OCI-LY7 (cell line): ENCODE measurements around the gene C1orf226.

Experiments
- CTCF ChIP-seq: fragments of 200-600 bp; sonication (generic); conservative IDR thresholded peaks from 2 replicates; pipeline ENCODE4 v1.5.1; 2014; ENCODE audit warnings: mild to moderate bottlenecking, antibody characterized with exemption, low read length, moderate library complexity, mixed read lengths
- EZH2phosphoT487 ChIP-seq: fragments of 200-600 bp; sonication (generic); IDR thresholded peaks from 2 replicates; pipeline ENCODE4 v1.6.1; 2018; ENCODE audit warnings: low read depth, borderline replicate concordance, mild to moderate bottlenecking, mixed run types, antibody characterized with exemption, low read length, moderate library complexity, mixed read lengths

- TF ChIP-seq CTCF: no peak
- no peak for TF ChIP-seq EZH2phosphoT487
These were observed 618 bp downstream of the C1orf226 start for GRCh38 chr1:162381941-162382750.
